ENCODE measurements around the gene TSGA10.
"Not testable (repeated sequence)": the region's sequence is repeated elsewhere in the genome, so short reads cannot be mapped to it uniquely, and the experiment has no call there.

The TSGA10 gene

DNA sequence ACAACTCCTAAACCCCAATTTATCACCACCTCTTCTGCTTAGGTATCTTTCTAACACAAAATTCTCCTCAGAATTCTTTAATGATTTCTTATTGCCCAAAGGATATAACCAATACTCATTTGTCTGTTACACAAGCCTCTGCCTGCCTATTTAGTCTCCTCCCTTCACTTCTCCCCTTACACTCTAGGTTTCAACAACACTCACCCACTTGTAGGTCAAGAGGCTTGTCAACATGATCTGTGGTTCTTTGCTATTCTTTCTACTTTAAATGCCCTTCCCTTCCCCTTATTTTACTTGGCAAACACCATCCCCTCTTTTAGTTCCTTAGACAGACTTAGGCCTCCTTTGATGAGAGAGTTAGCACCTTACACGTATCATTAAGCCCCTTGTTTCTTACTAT is 82.2 kb downstream of the TSGA10 start:
- no peak for DNase-seq (ENCODE audit: low spot score)

DNA sequence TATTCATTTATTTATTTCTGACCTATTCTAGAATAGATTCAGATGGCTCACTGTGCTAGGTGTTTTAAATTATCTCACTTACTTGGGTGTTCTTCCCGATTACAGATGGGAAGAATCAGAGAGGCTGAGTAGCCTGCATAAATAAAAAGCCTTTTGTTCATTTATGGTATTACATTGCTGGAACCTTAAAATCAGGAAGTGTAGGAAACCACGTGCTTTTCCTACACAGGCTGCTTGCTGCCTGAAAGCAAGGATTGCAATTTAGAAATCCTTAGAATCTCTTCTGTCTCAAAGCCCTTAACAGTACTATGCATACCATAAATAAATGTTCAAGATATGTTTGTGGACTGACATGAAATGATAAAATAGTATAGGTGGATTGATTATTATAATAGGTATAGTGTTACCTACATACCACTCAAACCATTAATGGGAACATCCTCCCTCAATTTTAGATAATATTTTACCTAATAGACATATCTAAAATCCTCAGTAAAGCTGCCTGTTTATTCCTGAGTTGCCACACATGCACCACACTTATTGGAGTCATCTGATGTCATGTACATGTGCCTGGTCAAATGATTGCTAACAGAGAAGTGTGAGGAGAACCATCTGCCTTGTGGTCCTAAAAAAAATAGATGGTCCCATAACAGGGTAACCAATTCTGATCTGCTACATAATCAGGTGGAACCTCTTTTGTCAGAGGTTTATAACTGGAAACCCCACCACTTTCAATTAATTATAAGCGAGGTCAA is 86.7 kb downstream of the TSGA10 start:
- DNase-seq (ENCODE audit: low spot score) = no peak

DNA sequence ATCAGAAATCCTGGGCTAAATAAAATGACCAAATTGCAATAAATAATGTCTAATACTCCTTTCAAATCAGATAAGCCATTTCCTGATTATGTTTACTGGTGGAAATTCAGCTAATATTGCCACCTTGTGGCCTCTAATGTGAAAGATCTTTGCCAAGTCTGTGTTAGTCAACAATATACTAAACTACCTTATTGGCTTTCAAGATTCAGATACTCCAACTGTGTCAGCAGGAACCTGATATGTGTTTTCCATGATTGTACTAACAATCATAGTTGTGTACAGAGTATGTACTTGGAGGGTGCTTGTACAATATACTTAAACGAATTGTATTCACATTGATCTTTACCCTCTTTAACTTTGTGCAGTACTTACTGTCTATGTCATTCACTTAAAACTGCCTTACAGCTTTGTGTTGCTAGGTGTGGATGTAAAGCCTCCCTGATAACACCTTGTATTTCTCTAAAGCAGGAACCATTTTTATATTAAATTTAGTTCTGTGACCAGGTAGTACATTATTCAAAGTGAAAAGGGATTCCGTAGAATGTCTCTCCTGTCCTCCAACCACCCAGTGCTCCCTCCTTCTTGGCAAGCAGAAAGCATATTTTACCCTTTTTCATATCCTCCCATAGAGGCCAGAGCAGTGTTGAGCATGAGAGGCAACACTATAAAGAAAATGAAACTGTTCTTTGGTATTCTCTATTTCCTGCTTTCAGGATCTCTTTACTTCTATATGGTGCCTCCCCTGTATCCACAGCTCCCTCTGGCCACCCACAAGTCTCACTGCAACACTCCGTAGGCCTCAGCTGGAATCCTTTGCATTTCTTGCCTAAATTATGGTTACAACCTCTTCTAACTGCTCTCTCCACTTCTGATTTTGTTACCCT is 88.4 kb downstream of the TSGA10 start:
- DNase-seq (ENCODE audit: low spot score) = no peak

DNA sequence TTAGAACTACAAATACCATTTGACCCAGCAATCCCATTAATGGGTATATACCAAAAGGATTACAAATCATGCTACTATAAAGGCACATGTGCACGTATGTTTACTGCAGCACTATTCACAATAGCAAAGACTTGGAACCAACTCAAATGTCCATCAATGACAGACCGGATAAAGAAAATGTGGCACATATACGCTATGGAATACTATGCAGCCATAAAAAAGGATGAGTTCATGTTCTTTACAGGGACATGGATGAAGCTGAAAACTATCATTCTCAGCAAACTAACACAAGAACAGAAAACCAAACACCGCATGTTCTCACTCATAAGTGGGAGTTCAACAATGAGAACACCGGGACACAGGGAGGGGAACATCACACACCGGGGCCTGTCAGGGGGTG is 105.6 kb downstream of the TSGA10 start:
- DNase-seq (ENCODE audit: low spot score) = not testable (repeated sequence)

DNA sequence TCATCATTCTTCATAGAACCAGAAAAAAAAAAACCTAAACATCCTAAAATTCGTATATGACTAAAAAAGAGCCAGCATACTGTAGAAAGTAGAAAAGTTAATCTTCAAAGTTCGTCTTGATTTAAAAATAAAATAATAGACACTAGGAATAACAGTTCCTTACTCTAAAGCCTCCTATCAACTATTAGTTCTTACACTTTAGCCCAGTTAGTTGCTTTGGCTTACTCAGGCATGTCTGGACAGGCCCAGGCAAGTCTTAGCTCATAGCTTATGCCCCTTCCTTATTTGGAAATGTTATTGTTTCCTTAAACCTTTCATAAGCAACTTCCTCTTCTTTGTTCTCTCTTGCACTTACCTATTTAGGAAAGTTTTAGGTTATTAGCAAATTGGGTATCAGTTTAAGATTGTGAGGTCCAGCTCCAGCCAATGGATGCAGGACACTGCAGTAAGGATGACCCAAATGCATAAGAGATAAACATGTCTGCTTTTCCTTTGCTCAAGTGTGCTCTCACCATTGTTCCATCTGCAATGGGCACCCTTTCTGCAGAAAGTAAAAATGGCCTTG is 113.9 kb downstream of the TSGA10 start:
- not testable (repeated sequence) for DNase-seq (ENCODE audit: low spot score)

DNA sequence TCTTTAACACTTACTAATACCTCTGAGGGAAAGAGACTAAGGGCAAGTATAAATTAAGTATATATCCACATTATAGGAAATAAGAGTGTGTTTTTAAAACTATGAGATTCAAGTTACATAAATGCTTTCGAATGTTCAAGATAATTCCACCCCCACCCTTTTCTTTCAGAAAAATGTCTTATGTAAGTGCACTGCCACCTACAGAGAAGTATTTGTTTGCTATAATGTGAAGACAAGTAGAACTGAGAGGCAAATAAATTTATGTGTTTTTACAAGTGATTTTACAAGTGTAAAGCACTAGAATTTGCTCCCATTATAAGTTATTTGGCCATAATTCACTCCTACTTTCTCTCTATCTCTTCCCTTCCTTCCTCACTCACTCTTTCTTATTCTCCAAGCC is 118.8 kb downstream of the TSGA10 start:
- no peak for DNase-seq (ENCODE audit: low spot score)

DNA sequence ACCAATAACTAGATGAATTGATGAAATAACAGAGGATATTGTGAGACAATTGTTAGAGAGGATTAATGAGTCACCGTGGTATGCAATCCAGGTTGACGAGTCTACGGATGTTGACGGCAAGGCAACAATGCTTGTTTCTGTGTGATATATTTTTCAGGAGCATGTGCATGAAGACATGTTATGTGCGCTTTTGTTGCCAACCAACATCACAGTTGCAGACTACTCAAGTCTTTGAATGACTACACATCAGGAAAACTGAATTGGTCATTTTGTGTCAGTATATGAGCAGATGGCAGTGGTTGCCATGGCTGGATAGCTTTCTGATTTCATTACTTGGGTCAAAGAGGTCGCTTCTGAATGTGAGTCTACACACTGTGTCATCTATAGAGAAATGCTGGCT is 122.0 kb downstream of the TSGA10 start:
- no peak for DNase-seq (ENCODE audit: low spot score)

DNA sequence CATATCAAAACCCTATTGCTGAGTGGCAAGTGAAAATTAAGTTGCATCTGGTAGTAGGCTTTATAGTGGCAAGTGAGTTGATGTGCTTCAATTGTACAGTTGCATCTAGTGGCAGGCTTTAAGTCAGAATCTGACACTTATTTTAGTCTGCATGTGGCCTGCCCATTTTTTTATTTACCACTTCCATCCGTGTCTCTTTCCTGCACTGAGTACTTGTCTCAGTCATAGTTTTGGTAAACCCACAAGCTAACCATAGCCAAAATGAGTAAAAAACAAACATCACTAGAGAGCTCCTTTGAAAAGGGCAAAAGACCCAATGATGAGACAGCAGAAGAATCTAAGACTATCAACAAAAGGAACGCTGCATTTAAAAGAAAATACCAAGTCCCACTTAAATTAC is 122.7 kb downstream of the TSGA10 start:
- DNase-seq (ENCODE audit: low spot score) = no peak

DNA sequence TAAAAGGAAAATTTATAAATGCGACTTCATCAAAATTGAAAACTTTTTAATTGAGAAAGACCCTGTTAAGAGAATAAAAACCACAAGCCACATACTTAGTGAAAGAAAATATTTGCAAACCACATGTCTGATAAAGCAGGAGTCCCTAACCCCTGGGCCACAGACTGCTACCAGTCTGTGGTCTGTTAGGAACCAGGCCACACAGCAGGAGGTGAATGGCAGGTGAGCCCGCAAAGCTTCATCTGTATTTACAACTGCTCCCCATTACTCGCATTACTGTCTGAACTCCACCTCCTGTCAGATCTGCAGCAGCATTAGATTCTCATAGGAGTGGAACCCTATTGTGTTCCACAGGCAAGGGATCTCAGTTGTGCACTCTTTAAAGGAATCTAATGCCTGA is 123.3 kb downstream of the TSGA10 start:
- no peak for DNase-seq (ENCODE audit: low spot score)

DNA sequence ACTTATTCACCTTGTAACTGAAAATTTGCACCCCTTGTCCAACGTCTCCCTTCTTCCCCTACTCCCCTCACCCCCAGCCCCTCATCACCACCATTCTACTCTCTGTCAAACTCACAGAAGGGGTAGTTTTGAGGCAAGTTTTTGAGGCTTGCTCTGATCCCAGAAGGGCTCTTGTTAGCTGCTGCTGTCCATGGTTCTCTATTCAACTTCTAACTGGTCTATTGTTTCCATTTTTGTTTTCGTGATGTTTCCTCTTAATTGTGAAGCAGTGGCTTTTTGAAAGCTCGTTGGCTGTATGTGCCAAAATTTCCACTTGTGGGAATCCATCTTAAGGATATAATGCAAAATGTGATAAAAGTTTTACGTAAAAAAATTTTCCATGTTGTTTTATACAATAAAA is 126.2 kb downstream of the TSGA10 start:
- DNase-seq (ENCODE audit: low spot score) = no peak

DNA sequence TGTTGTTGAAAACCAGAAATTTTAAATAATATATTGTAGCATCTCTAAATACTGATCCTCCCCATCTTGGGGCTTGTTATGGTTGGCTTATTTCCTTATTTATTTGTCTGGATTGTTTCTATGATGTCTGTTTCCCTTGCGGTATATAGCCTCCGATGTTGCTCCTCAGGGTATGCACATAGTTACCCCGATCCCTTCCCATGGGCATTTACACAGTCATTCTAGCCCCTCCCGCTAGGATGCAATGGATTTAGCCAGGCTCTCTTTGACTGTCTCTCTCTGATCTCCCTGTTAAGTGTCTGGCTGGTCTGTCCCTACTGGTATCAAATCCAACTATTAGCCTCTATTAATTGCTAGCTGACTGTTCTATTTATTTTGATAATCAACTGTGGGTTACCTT is 126.9 kb downstream of the TSGA10 start:
- DNase-seq (ENCODE audit: low spot score) = no peak

DNA sequence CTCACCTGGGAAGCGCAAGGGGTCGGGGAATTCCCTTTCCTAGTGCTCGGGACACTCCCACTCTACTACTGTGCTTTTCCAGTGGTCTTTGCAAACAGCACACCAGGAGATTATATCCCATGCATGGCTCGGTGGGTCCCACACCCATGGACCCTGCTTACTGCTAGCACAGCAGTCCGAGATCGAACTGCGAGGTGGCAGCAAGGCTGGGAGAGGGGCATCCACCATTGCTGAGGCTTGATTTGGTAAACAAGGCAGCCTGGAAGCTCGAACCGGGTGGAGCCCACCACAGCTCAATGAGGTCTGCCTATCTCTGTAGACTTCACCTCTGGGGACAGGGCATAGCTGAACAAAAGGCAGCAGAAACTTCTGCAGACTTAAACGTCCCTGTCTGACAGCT is 154.0 kb downstream of the TSGA10 start:
- no peak for DNase-seq (ENCODE audit: low spot score)

DNA sequence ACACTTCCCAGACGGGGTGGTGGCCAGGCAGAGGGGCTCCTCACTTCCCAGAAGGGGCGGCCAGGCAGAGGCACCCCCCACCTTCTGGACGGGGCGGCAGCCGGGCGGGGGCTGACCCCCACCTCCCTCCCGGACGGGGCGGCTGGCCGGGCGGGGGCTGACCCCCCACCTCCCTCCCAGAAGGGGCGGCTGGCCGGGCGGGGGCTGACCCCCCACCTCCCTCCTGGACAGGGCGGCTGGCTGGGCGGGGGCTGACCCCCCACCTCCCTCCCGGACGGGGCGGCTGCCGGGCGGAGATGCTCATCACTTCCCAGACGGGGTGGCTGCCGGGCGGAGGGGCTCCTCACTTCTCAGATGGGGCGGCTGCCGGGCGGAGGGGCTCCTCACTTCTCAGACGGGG is 166.0 kb downstream of the TSGA10 start:
- not testable (repeated sequence) for DNase-seq (ENCODE audit: low spot score)

DNA sequence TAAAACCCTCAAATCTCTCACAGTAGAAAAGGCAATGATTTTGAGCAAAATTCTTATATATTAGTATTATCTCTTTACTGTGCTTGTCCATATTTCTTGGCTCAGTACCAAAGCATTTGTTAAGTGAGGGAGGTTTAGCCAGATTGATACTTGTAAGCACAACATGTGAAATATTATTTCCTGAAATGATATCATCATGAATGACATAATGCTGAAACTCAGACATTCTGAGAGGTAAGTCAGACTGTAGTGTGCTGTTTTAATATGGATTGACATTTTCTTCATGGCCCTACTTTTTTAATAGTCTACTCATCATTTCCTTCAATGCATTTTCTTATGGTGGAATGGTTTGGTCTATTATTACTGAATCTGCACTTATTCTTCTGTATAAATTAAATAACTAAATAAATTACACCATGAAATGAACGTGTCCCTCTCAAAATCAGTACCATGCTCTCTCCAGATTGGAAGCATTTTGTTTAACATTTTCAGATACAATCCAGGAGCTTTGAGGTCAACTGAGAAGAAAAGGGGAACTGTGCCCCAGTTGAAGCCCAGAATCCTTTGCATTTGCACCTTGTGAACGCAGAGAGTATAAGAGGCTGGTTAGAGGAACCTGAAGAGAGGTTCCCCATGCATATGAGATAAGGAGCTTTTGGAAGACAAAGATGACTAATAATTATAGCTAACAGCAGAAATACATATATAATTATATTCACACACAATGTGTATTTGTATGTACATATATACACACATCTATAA is 168.7 kb downstream of the TSGA10 start:
- DNase-seq (ENCODE audit: low spot score) = no peak

DNA sequence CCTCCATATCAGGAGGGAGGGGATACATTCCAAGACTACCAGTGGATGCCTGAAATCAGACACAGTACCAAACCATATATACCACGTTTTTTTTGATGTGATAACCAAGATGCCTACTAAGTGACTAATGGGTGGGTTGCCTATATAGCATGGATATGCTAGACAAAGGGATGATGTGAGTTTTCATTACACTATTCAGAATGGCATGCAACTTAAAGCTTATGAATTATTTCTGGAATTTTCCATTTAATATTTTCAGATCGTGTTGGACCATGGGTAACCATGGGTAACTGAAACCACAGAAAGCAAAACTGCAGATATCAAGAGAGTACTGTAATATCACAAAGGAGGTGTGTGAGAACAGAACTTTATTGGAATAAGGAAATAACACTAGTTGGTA is 179.1 kb downstream of the TSGA10 start:
- no peak for DNase-seq (ENCODE audit: low spot score)

DNA sequence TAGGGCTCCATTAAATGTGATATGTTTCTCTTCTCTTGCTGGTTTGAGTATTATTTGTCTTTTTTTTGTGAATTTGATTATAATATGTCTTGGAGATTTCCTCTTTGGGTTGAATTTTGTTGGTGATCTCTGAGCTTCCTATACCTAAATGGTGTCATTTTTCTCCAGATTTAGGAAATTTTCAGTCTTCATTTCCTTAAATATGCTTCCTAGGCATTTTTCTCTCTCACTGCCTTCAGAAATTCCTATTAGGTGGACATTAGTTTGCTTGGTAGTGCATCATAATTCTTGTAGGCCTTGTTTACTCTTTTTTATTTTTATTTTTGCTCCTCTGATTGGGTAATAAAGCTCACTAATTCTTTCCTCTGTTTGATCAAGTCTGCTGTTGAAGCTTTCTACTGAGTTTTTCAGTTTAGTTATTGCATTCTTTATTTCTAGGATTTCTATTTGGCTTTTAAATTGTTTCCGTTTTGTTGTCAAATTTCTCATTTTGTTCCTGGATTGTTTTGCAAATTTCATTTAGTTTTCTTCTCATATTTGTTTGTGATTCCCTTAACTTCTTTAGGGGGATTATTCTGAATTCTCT is 182.1 kb downstream of the TSGA10 start:
- no peak for DNase-seq (ENCODE audit: low spot score)

DNA sequence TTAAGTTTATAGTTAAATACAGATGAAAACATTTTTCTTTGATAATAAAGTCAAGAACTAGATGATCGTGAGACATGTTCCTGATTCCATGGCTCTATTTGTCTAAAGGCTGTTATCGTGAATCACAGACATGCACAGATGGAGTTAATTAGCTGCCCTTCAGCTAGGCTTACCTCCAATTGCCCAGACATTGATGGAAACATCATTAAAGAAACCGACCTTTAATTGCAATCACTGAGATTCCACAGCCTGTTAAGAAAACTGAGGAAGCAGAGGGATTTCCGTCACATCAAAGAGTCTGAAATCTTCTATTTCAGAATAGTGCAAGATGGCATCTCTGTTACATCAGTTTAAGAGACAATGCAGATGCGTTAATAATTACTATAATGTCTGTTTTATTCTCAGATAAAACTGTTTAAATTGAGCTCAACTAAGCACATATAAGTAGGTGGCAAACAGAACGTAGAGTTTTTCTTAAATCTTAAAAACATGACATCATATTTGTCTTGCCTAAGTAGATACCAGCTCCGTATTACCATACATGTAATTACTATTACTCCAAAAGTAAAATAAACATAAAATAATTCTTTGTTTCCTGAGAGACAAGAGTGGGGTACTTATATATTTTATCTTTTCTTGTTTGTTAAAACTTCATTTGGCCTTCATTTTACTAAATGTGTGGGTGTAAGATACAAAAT is 194.8 kb downstream of the TSGA10 start:
- DNase-seq (ENCODE audit: low spot score) = no peak

DNA sequence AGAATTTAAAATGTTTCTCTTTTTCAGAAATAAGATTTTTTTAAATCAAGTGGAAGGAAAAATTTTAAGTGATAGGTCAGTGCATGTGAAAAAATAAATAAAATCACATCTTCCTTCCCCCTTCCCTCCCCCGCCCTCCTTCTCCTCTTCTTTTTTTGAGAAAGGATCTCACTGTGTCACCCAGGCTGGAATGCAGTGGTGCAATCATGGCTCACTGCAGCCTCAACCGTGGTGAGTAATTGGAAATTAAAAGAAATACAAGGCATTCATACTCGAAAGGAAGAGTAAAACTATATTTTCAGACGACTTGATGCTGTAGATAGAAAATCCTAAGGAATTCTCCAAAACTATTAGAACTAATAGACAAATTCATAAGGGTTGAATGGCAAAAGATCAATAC is 201.8 kb downstream of the TSGA10 start:
- no peak for DNase-seq (ENCODE audit: low spot score)

DNA sequence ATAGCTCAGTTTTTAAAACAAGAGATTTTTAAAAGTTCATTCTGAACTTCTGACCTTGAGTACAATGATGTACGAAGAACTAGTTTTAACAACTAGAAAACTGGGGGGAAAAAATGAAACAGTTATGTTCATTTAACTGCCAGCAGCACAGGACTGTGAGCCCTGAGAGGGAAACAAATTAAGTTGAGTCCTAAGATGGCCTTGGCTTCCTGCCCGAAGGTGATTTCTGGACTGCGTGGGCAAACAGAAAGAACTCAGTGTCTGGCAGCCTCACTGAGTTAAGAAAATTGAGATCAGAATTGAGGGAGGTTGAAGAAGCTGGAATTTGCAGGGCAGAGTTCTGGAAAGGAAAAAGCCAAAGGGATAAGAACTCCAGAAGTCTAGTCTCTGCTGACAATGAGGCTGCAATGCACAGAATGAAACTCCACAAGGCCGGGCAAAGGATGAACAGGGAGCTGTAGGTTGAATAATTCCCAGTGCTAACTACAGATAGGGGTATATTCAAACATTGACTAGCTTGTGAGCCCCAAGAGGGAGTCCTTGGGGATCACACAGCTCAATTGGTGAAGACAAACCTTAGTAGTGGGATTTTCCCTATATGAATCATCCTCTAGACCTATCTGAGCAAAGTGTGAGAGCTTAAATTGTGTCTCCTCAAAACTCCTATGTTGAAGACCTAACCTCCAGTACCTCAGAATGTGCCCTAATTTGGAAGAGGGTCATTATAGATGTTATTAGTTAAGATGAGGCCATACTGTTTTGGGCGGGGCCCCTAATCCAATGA is 205.6 kb downstream of the TSGA10 start:
- no peak for DNase-seq (ENCODE audit: low spot score)

DNA sequence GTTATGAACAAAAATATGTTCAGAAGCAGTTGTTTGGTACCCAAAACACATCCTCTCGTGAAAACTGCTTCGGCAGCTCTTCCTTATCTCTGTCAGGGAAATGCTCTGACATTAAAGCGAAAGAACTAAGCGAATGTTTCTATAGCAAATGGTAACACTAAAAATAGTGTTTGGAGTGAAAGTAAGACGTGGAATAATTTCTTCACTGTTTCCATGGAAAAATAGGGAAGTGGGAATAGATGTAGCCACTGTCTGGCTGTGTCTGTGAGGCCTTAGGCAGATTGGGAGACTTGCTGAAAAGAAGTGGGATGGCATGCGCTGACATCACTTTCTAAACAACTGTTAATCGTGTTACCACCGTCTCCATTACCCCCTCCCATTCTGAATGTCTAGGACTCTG is 207.2 kb downstream of the TSGA10 start:
- no peak for DNase-seq (ENCODE audit: low spot score)
